Aorta (tissue), 5 donors: ENCODE data around the gene ZMYND11. TPM values are rescaled to one million over a fixed set of nuclear protein-coding genes. Genes with fewer than 3 reads are reported as not detected.

ENCODE experiments used
- ATAC-seq: fragments of 200-7000 bp; cut with Tn5 transposase; one replicate; pipeline ENCODE4 v1.9.1; 2022; ENCODE audit warnings: moderate library complexity; ENCODE audit not compliant: low FRiP score
- DNase-seq, 2 donors: peaks; one replicate each; pipeline ENCODE4 v3.0.0-alpha.2; 2020
- H3K27ac ChIP-seq, 2 donors: one replicate each; pipeline ENCODE4 v1.5.1; 2013; ENCODE audit warnings: low read length in 2 of 2, mild to moderate bottlenecking in 2 of 2, moderate library complexity in 2 of 2, control low read depth in 1 of 2, inconsistent platforms in 1 of 2, low read depth in 1 of 2
- H3K27me3 ChIP-seq, 2 donors: one replicate each; pipeline ENCODE4 v1.6.1; 2013; ENCODE audit warnings: control low read depth in 1 of 2, low read length in 1 of 2, mild to moderate bottlenecking in 1 of 2, moderate library complexity in 1 of 2; ENCODE audit not compliant: insufficient read depth in 2 of 2, control insufficient read depth in 1 of 2
- H3K36me3 ChIP-seq, 2 donors: one replicate each; pipeline ENCODE4 v1.6.1; 2013; ENCODE audit warnings: control low read depth in 1 of 2, low read length in 1 of 2, mild to moderate bottlenecking in 1 of 2; ENCODE audit not compliant: insufficient read depth in 2 of 2, control insufficient read depth in 1 of 2
- H3K4me1 ChIP-seq, 2 donors: one replicate each; pipeline ENCODE4 v1.6.1; 2013; ENCODE audit warnings: low read length in 2 of 2, control low read depth in 1 of 2, mild to moderate bottlenecking in 1 of 2, moderate library complexity in 1 of 2; ENCODE audit not compliant: insufficient read depth in 2 of 2, control insufficient read depth in 1 of 2
- H3K4me3 ChIP-seq, 2 donors: one replicate each; pipeline ENCODE4 v1.5.1; 2013; ENCODE audit warnings: low read length in 2 of 2, control low read depth in 1 of 2, mild to moderate bottlenecking in 1 of 2
- H3K9me3 ChIP-seq: one replicate; pipeline ENCODE4 v1.6.1; 2013; ENCODE audit warnings: mild to moderate bottlenecking, low read length; ENCODE audit not compliant: control insufficient read depth
- WGBS, 2 donors: extraction: QIAGEN DNeasy Blood & Tissue Kit; methylation state at CpG; one replicate each; pipeline ENCODE4 v1.1.7; 2013; 5-methylcytosine and 5-hydroxymethylcytosine counted together
- intact Hi-C, 2 donors: fragments of 100-400 bp; cut with DNase I; formaldehyde crosslinking; loops; one replicate each; pipeline versions ENCODE4 v1.14.2 to v1.15.0; 2022
- polyA plus RNA-seq, 2 donors: library from polyadenylated mRNA; stranded (reverse); fragments of 200-250 nt; gene quantifications; one replicate each; pipeline ENCODE4 v1.2.3, GENCODE V29; 2013
- total RNA-seq, 2 donors: library from RNA; stranded (reverse); fragmentation: NEBNext Ultra II Directional; extraction: Animal tissue kit (Norgen Biotek cat#: 25700); gene quantifications; one replicate each; pipeline ENCODE4 v1.2.1, GENCODE V29; 2021
- donor health status: healthy with polysubstance abuse.
- donor health status: Bipolar disorder and iron deficiency.
- donor health status: DM: no; HTN: no; CAD: no.
- donor health status: DM: no; HTN: no; CAD: no.
- donor health status: DM: yes; HTN: yes; CAD: no.

The ZMYND11 gene
- total and polyA plus RNA-seq, 4 donors: 54.7 to 79.7 (median 70.5) TPM

- H3K4me3 ChIP-seq: no peak overlapping the region
- 97% methylated on average over 16 of the region's 16 CpGs for WGBS, 2 donors
- ATAC-seq (no peak), DNase-seq (no peak)
- H3K9me3 ChIP-seq: no peaks in the 10 kb centered on the region
- H3K27ac ChIP-seq: no peak overlapping the region
- H3K4me1 ChIP-seq: no peaks in the 10 kb centered on the region
- H3K27me3 ChIP-seq: no peaks in the 10 kb centered on the region
- H3K36me3 ChIP-seq: no peaks in the 10 kb centered on the region
- intact Hi-C loops: no loop called here
Measured at GRCh38 chr10:273088-273487, 137.8 kb downstream of the ZMYND11 start.

- intact Hi-C loops: no loop called here
- Histone ChIP-seq H3K9me3 (no peaks in the 10 kb centered on the region), H3K27ac (no peak overlapping the region), H3K27me3 (no peaks in the 10 kb centered on the region), H3K4me3 (no peak overlapping the region), H3K4me1 (no peaks in the 10 kb centered on the region), H3K36me3 (peaks cover 0 to 3% of the 10 kb centered on the region in 2 donors)
- WGBS, 2 donors: 80 to 82% methylated on average over 2 of the region's 2 CpGs
- ATAC-seq: no peak
- no peak for DNase-seq
Measured at GRCh38 chr10:274866-275265, 139.6 kb downstream of the ZMYND11 start.

GRCh38 chr10:275680-276079 is 140.4 kb downstream of the ZMYND11 start:
- H3K4me1 ChIP-seq: no peaks in the 10 kb centered on the region
- WGBS, 2 donors: 91 to 93% methylated on average over 18 of the region's 18 CpGs

GRCh38 chr10:277963-278362 is 142.7 kb downstream of the ZMYND11 start:
- WGBS, 2 donors: 94 to 96% methylated on average over 19 of the region's 19 CpGs

More at GRCh38 chr10:275680-276079, 140.4 kb downstream of the ZMYND11 start:
- Histone ChIP-seq H3K4me3 (no peak overlapping the region), H3K36me3 (peaks cover 0 to 6% of the 10 kb centered on the region in 2 donors), H3K27ac (no peak overlapping the region), H3K27me3 (no peaks in the 10 kb centered on the region), H3K9me3 (no peaks in the 10 kb centered on the region)
- intact Hi-C loops: no loop called here
- ATAC-seq (peak; percentile 12), DNase-seq (no peak)

GRCh38 chr10:278707-279106 is 143.5 kb downstream of the ZMYND11 start:
- 68 to 69% methylated on average over 5 of the region's 5 CpGs for WGBS, 2 donors
- DNase-seq (no peak), ATAC-seq (no peak)
- Histone ChIP-seq H3K27ac (no peak overlapping the region), H3K27me3 (no peaks in the 10 kb centered on the region), H3K4me1 (no peaks in the 10 kb centered on the region), H3K4me3 (no peak overlapping the region), H3K9me3 (no peaks in the 10 kb centered on the region), H3K36me3 (peaks cover 0 to 8% of the 10 kb centered on the region in 2 donors)
- intact Hi-C loops: no loop called here

More at GRCh38 chr10:277963-278362, 142.7 kb downstream of the ZMYND11 start:
- no peaks in the 10 kb centered on the region for H3K4me1 ChIP-seq
- H3K9me3 ChIP-seq: no peaks in the 10 kb centered on the region
- intact Hi-C loops: no loop called here
- peaks cover 0 to 8% of the 10 kb centered on the region in 2 donors for H3K36me3 ChIP-seq
- ATAC-seq (peak; percentile 40), DNase-seq (no peak)
- H3K27ac ChIP-seq: no peak overlapping the region
- H3K27me3 ChIP-seq: no peaks in the 10 kb centered on the region
- H3K4me3 ChIP-seq: no peak overlapping the region

- Histone ChIP-seq H3K27me3 (no peaks in the 10 kb centered on the region), H3K36me3 (peaks cover 0 to 8% of the 10 kb centered on the region in 2 donors), H3K4me1 (no peaks in the 10 kb centered on the region), H3K27ac (no peak overlapping the region), H3K9me3 (no peaks in the 10 kb centered on the region), H3K4me3 (no peak overlapping the region)
- WGBS, 2 donors: 62 to 71% methylated on average over 9 of the region's 9 CpGs
- ATAC-seq (no peak), DNase-seq (no peak)
- intact Hi-C loops: no loop called here
Measured at GRCh38 chr10:279232-279631, 144.0 kb downstream of the ZMYND11 start.

GRCh38 chr10:279655-280054 is 144.4 kb downstream of the ZMYND11 start:
- Histone ChIP-seq H3K4me3 (no peak overlapping the region), H3K9me3 (no peaks in the 10 kb centered on the region), H3K27ac (no peak overlapping the region), H3K4me1 (no peaks in the 10 kb centered on the region), H3K27me3 (no peaks in the 10 kb centered on the region), H3K36me3 (peaks cover 0 to 8% of the 10 kb centered on the region in 2 donors)
- no peak for ATAC-seq
- intact Hi-C loops: no loop called here
- WGBS, 2 donors: 86 to 87% methylated on average over 10 of the region's 10 CpGs
- no peak for DNase-seq

GRCh38 chr10:282294-283139 is 147.3 kb downstream of the ZMYND11 start:
- ATAC-seq (no peak), DNase-seq (no peak)
- no peak overlapping the region for H3K27ac ChIP-seq
- 72 to 79% methylated on average over 7 of the region's 7 CpGs for WGBS, 2 donors
- no peaks in the 10 kb centered on the region for H3K9me3 ChIP-seq
- intact Hi-C loops: no loop called here
- peaks cover 0 to 8% of the 10 kb centered on the region in 2 donors for H3K36me3 ChIP-seq
- H3K4me3 ChIP-seq: no peak overlapping the region
- H3K27me3 ChIP-seq: no peaks in the 10 kb centered on the region
- no peaks in the 10 kb centered on the region for H3K4me1 ChIP-seq

- Histone ChIP-seq H3K27me3 (no peaks in the 10 kb centered on the region), H3K36me3 (peaks cover 0 to 8% of the 10 kb centered on the region in 2 donors), H3K4me3 (no peak overlapping the region), H3K27ac (no peak overlapping the region), H3K9me3 (no peaks in the 10 kb centered on the region), H3K4me1 (no peaks in the 10 kb centered on the region)
- DNase-seq: no peak
- intact Hi-C loops: no loop called here
- WGBS, 2 donors: 88 to 89% methylated on average over 8 of the region's 8 CpGs
- ATAC-seq: no peak
Measured at GRCh38 chr10:283140-283479, 147.9 kb downstream of the ZMYND11 start.
